Measurements from ENCODE around the gene PRR33. TPM values are rescaled to one million over a fixed set of nuclear protein-coding genes. Genes with fewer than 3 reads are reported as not detected.

PRR33 gene
- total and polyA plus RNA-seq, 2 donors (not counting 1 experiment from before 2014, with no cell fraction given): not detected

- Histone ChIP-seq H4K20me1 (ENCODE audit: control insufficient read depth, extremely low read depth, insufficient read depth, low read length) (no peaks in the 10 kb centered on the region), H3K36me3 (ENCODE audit: control insufficient read depth, insufficient read depth, low read length) (no peaks in the 10 kb centered on the region), H3K27ac (ENCODE audit: insufficient read depth, low read length) (no peak overlapping the region), H3K79me2 (ENCODE audit: control insufficient read depth, insufficient read depth, low read length) (no peaks in the 10 kb centered on the region), H3K4me2 (ENCODE audit: extremely low read depth, insufficient read depth, low read length) (no peak overlapping the region), H3K4me3 (replicated peaks in 1 of 4; ENCODE audit: control extremely low read depth in 1 of 4, insufficient read depth in 1 of 4, low read depth in 3 of 4, low read length in 4 of 4) (no peak overlapping the region), H3K4me1 (ENCODE audit: control insufficient read depth, extremely low read depth, insufficient read depth, low read length) (no peaks in the 10 kb centered on the region), H3K9me3 (ENCODE audit: control insufficient read depth, insufficient read depth, low read depth, low read length) (no peaks in the 10 kb centered on the region), H3K9ac (ENCODE audit: insufficient read depth, low read length) (no peak overlapping the region), H2AFZ (ENCODE audit: low read length) (no peak overlapping the region), H3K27me3 (ENCODE audit: control insufficient read depth, insufficient read depth, low read length) (no peaks in the 10 kb centered on the region)
- no peak for TF ChIP-seq CTCF (conservative IDR thresholded peaks at IDR 0.05 in 1 of 2, IDR thresholded peaks at IDR 0.05 in 1 of 2; ENCODE audit: low read depth in 1 of 2, low read length in 2 of 2)
- DNase-seq (ENCODE audit: low read depth in 2 of 2): no peak
Measured at GRCh38 chr11:1916132-1916985, 24.7 kb upstream of the PRR33 start.

GRCh38 chr11:1915795-1916131, 24.1 kb upstream of the PRR33 start:
- Histone ChIP-seq H4K20me1 (ENCODE audit: control insufficient read depth, extremely low read depth, insufficient read depth, low read length) (no peaks in the 10 kb centered on the region), H3K4me1 (ENCODE audit: control insufficient read depth, extremely low read depth, insufficient read depth, low read length) (no peaks in the 10 kb centered on the region), H3K4me2 (ENCODE audit: extremely low read depth, insufficient read depth, low read length) (no peak overlapping the region), H3K79me2 (ENCODE audit: control insufficient read depth, insufficient read depth, low read length) (no peaks in the 10 kb centered on the region), H3K9ac (ENCODE audit: insufficient read depth, low read length) (no peak overlapping the region), H3K9me3 (ENCODE audit: control insufficient read depth, insufficient read depth, low read depth, low read length) (no peaks in the 10 kb centered on the region), H2AFZ (ENCODE audit: low read length) (no peak overlapping the region), H3K27ac (ENCODE audit: insufficient read depth, low read length) (no peak overlapping the region), H3K36me3 (ENCODE audit: control insufficient read depth, insufficient read depth, low read length) (no peaks in the 10 kb centered on the region), H3K4me3 (replicated peaks in 1 of 4; ENCODE audit: control extremely low read depth in 1 of 4, insufficient read depth in 1 of 4, low read depth in 3 of 4, low read length in 4 of 4) (no peak overlapping the region), H3K27me3 (ENCODE audit: control insufficient read depth, insufficient read depth, low read length) (no peaks in the 10 kb centered on the region)
- no peak for TF ChIP-seq CTCF (conservative IDR thresholded peaks at IDR 0.05 in 1 of 2, IDR thresholded peaks at IDR 0.05 in 1 of 2; ENCODE audit: low read depth in 1 of 2, low read length in 2 of 2)
- no peak for TF ChIP-seq EZH2 (IDR thresholded peaks at IDR 0.05; ENCODE audit: low read length, missing control alignments)
- DNase-seq (ENCODE audit: low read depth in 2 of 2): no peak

GRCh38 chr11:1913271-1914060, 21.8 kb upstream of the PRR33 start:
- Histone ChIP-seq H3K9ac (ENCODE audit: insufficient read depth, low read length) (no peak overlapping the region), H2AFZ (ENCODE audit: low read length) (no peak overlapping the region), H3K27ac (ENCODE audit: insufficient read depth, low read length) (no peak overlapping the region), H3K27me3 (ENCODE audit: control insufficient read depth, insufficient read depth, low read length) (no peaks in the 10 kb centered on the region), H3K36me3 (ENCODE audit: control insufficient read depth, insufficient read depth, low read length) (no peaks in the 10 kb centered on the region), H3K79me2 (ENCODE audit: control insufficient read depth, insufficient read depth, low read length) (no peaks in the 10 kb centered on the region), H3K4me1 (ENCODE audit: control insufficient read depth, extremely low read depth, insufficient read depth, low read length) (no peaks in the 10 kb centered on the region), H3K4me3 (replicated peaks in 1 of 4; ENCODE audit: control extremely low read depth in 1 of 4, insufficient read depth in 1 of 4, low read depth in 3 of 4, low read length in 4 of 4) (no peak overlapping the region), H3K9me3 (ENCODE audit: control insufficient read depth, insufficient read depth, low read depth, low read length) (no peaks in the 10 kb centered on the region), H3K4me2 (ENCODE audit: extremely low read depth, insufficient read depth, low read length) (no peak overlapping the region), H4K20me1 (ENCODE audit: control insufficient read depth, extremely low read depth, insufficient read depth, low read length) (no peaks in the 10 kb centered on the region)
- TF ChIP-seq CTCF (conservative IDR thresholded peaks at IDR 0.05 in 1 of 2, IDR thresholded peaks at IDR 0.05 in 1 of 2; ENCODE audit: low read depth in 1 of 2, low read length in 2 of 2) (no peak), EZH2 (IDR thresholded peaks at IDR 0.05; ENCODE audit: low read length, missing control alignments) (no peak)
- no peak for DNase-seq (ENCODE audit: low read depth in 2 of 2)

Measured in fibroblast of lung (primary cell).